HepG2 (cell line): Measurements from ENCODE around the gene PCTP. TPM values are rescaled to one million over a fixed set of nuclear protein-coding genes. Genes with fewer than 3 reads are reported as not detected.

ENCODE experiments used
- CBX5 ChIP-seq: sonication (generic); formaldehyde crosslinking; IDR thresholded peaks from 2 replicates; pipeline ENCODE4 v1.4.0; 2020; ENCODE audit warnings: missing genetic modification reagents, borderline replicate concordance
- CEBPB ChIP-seq: IDR thresholded peaks from 2 replicates; pipeline ENCODE4 v1.6.1; 2011; ENCODE audit warnings: low read depth, low read length, improper control_type of control experiment, borderline replicate concordance
- E2F5 ChIP-seq: sonication (generic); formaldehyde crosslinking; conservative IDR thresholded peaks from 2 replicates; pipeline ENCODE4 v1.4.0; 2020; ENCODE audit warnings: missing genetic modification reagents
- EP300 ChIP-seq, 3 experiments: sonication (generic) in 1 of 3; formaldehyde crosslinking in 1 of 3; IDR thresholded peaks; 2 replicates each; pipeline versions ENCODE4 v1.5.1 to v1.6.1; 2011 to 2020; ENCODE audit warnings: low read depth in 2 of 3, low read length in 2 of 3, borderline replicate concordance in 1 of 3, improper control_type of control experiment in 1 of 3, mild to moderate bottlenecking in 1 of 3, missing genetic modification reagents in 1 of 3, moderate library complexity in 1 of 3
- GATAD1 ChIP-seq: IDR thresholded peaks from 2 replicates; pipeline ENCODE4 v1.6.1; 2016; ENCODE audit warnings: missing genetic modification reagents, missing compliant biosample characterization
- KLF12 ChIP-seq: sonication (generic); formaldehyde crosslinking; IDR thresholded peaks from 2 replicates; pipeline ENCODE4 v1.4.0; 2020; ENCODE audit warnings: missing genetic modification reagents, borderline replicate concordance
- PREB ChIP-seq: sonication (generic); formaldehyde crosslinking; IDR thresholded peaks from 2 replicates; pipeline ENCODE4 v1.4.0; 2020; ENCODE audit warnings: missing genetic modification reagents
- RXRA ChIP-seq: sonication (generic); formaldehyde crosslinking; IDR thresholded peaks from 2 replicates; pipeline ENCODE4 v1.5.1; 2020; ENCODE audit warnings: missing genetic modification reagents
- ZBTB38 ChIP-seq: sonication (generic); formaldehyde crosslinking; IDR thresholded peaks from 2 replicates; pipeline ENCODE4 v1.5.1; 2020; ENCODE audit warnings: mild to moderate bottlenecking, missing genetic modification reagents
- ZMYM4 ChIP-seq: sonication (generic); formaldehyde crosslinking; IDR thresholded peaks from 2 replicates; pipeline ENCODE4 v1.8.1; 2023; ENCODE audit warnings: mild to moderate bottlenecking, missing genetic modification reagents
- ZNF550 ChIP-seq: sonication (generic); formaldehyde crosslinking; IDR thresholded peaks from 2 replicates; pipeline ENCODE4 v1.4.0; 2020; ENCODE audit warnings: mild to moderate bottlenecking, missing genetic modification reagents, borderline replicate concordance
- ZNF660 ChIP-seq: sonication (generic); formaldehyde crosslinking; IDR thresholded peaks from 2 replicates; pipeline ENCODE4 v1.5.1; 2020; ENCODE audit warnings: mild to moderate bottlenecking, low read depth, missing genetic modification reagents, borderline replicate concordance
- ZNF703 ChIP-seq: sonication (generic); formaldehyde crosslinking; IDR thresholded peaks from 2 replicates; pipeline ENCODE4 v1.5.1; 2020; ENCODE audit warnings: missing genetic modification reagents, mild to moderate bottlenecking, moderate library complexity, borderline replicate concordance
- ZNF720 ChIP-seq: sonication (generic); formaldehyde crosslinking; IDR thresholded peaks from 2 replicates; pipeline ENCODE4 v1.4.0; 2020; ENCODE audit warnings: missing genetic modification reagents
- ZNF800 ChIP-seq: sonication (generic); formaldehyde crosslinking; IDR thresholded peaks from 2 replicates; pipeline ENCODE4 v1.4.0; 2020; ENCODE audit warnings: missing genetic modification reagents
- polyA plus RNA-seq, 8 experiments: library from polyadenylated mRNA; depleted of rRNA in 3 of 8; stranded (reverse) in 7 of 8; unstranded in 1 of 8; fragments of >200 nt; fragmentation: Illumina TruSeq in 4 of 8; extraction: Trizol in 4 of 8; gene quantifications; 2 replicates each; pipeline versions ENCODE4 v1.2.1 to v1.2.3, GENCODE V29; 2011 to 2016; ENCODE audit warnings: low read depth in 4 of 8, missing spikeins in 1 of 8, mixed read lengths in 1 of 8; ENCODE audit not compliant: insufficient read depth in 1 of 8
- total RNA-seq, 5 experiments: library from RNA; depleted of rRNA; stranded (reverse); fragments of >200 nt; fragmentation: Illumina TruSeq; extraction: Trizol; gene quantifications; 2 replicates each; pipeline ENCODE4 v1.2.3, GENCODE V29; 2016; ENCODE audit warnings: low read depth in 1 of 5
- TF ChIP-seq, protein P1 (sequence below): sonication (generic); formaldehyde crosslinking; IDR thresholded peaks from 2 replicates; pipeline ENCODE4 v1.9.0; 2022; ENCODE audit warnings: low read depth, missing genetic modification reagents
- TF ChIP-seq, protein P2 (sequence below): sonication (generic); formaldehyde crosslinking; IDR thresholded peaks from 2 replicates; pipeline ENCODE4 v1.4.0; 2020; ENCODE audit warnings: mild to moderate bottlenecking, missing genetic modification reagents, borderline replicate concordance

Gene PCTP
- total and polyA plus RNA-seq, 2 of the 13 experiments (the other 11 are each of a cell fraction or from before 2014, with no cell fraction given), result 37.1 to 50.7 TPM

- no peak for TF ChIP-seq ZNF660 (CRISPR knock-in tag)
- TF ChIP-seq ZNF550 (CRISPR knock-in tag), result 0 out of 2 replicates have a peak, but pooled peaks have one; percentile 65
- TF ChIP-seq PREB, result 0 out of 2 replicates have a peak, but pooled peaks have one; percentile 34
- peak; percentile 28; the same call in 1 of the 2 replicates for TF ChIP-seq E2F5 (CRISPR knock-in tag)
- no peak for TF ChIP-seq EP300 (IDR thresholded peaks at IDR 0.05; ENCODE audit: low read depth in 2 of 2, low read length in 2 of 2)
- peak; percentile 37; the same call in 1 of the 2 replicates for TF ChIP-seq EP300 (CRISPR knock-in tag; IDR thresholded peaks at IDR 0.05; ENCODE audit: borderline replicate concordance)
- TF ChIP-seq, protein P1, sequence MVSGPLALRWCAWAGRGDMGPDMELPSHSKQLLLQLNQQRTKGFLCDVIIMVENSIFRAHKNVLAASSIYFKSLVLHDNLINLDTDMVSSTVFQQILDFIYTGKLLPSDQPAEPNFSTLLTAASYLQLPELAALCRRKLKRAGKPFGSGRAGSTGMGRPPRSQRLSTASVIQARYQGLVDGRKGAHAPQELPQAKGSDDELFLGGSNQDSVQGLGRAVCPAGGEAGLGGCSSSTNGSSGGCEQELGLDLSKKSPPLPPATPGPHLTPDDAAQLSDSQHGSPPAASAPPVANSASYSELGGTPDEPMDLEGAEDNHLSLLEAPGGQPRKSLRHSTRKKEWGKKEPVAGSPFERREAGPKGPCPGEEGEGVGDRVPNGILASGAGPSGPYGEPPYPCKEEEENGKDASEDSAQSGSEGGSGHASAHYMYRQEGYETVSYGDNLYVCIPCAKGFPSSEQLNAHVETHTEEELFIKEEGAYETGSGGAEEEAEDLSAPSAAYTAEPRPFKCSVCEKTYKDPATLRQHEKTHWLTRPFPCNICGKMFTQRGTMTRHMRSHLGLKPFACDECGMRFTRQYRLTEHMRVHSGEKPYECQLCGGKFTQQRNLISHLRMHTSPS (CRISPR knock-in tag), result peak; percentile 43; the same call in 1 of the 2 replicates
- peak; percentile 89; the same call in 1 of the 2 replicates for TF ChIP-seq ZNF800
- peak; percentile 94 for TF ChIP-seq RXRA (CRISPR knock-in tag)
- TF ChIP-seq, protein P2, sequence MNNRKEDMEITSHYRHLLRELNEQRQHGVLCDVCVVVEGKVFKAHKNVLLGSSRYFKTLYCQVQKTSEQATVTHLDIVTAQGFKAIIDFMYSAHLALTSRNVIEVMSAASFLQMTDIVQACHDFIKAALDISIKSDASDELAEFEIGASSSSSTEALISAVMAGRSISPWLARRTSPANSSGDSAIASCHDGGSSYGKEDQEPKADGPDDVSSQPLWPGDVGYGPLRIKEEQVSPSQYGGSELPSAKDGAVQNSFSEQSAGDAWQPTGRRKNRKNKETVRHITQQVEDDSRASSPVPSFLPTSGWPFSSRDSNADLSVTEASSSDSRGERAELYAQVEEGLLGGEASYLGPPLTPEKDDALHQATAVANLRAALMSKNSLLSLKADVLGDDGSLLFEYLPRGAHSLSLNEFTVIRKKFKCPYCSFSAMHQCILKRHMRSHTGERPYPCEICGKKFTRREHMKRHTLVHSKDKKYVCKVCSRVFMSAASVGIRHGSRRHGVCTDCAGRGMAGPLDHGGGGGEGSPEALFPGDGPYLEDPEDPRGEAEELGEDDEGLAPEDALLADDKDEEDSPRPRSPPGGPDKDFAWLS (CRISPR knock-in tag), result no peak
- TF ChIP-seq KLF12, result peak; percentile 79; the same call in 1 of the 2 replicates
- TF ChIP-seq ZNF703, result peak; percentile 51; the same call in 1 of the 2 replicates
- TF ChIP-seq ZBTB38 (CRISPR knock-in tag), result peak; percentile 58; the same call in 1 of the 2 replicates
- TF ChIP-seq CEBPB, result no peak
- TF ChIP-seq ZNF720 (CRISPR knock-in tag), result peak; percentile 71; the same call in 1 of the 2 replicates
- TF ChIP-seq GATAD1 (CRISPR knock-in tag), result peak; percentile 80
- peak; percentile 85; the same call in 1 of the 2 replicates for TF ChIP-seq CBX5 (CRISPR knock-in tag)
- peak; percentile 97 for TF ChIP-seq ZMYM4
Observed at GRCh38 chr17:55750750-55751657, at the start of gene PCTP (continued).
